NCI-H524 (cell line): ENCODE data around the gene CHSY3.
A peak's percentile ranks its signal among the peaks of the same experiment; 100 is the strongest.

Experiments used
- DNase-seq, 2 experiments: peaks; one replicate each; lab custom pipeline; 2025; lab: John Stamatoyannopoulos, UW

The CHSY3 gene

DNA sequence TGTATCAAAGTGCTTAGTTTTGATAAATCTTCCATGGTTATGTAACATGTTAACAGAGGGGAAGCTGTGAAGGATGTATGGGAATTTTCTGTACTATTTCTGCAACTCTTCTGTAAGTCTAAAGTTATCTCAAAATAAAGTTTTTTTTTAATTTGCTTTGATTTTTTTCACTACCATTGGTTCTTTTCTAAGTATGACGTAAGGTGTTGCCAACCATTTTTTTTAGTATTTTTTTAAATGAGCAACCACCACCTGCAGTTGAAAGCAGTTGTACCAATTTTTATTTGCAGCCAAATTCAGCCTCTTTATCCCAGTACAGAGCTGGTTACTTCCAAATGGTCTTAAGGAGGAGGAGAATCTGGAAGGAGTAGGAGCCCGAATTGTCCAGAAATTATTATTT lies 192.2 kb downstream of the CHSY3 start:
- no peak for DNase-seq

DNA sequence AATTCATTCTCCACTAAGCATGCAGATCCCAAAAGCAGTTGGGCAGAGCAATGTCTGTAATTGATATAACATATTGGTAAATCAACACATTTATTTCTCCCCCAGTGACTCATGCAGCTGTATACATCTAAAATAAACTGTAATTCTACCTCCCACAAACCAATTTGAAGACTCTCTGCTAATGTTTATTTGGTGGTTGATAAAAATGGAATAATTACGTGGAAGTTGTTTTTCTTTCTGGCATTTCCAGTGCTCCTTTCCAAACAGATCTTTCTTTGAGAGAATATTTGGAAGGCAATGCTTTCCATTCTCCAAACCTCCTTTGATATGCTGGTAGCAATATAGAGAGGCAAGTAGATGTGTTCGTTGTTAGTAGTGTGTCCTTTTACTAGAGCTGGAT lies 194.7 kb downstream of the CHSY3 start:
- DNase-seq = no peak

DNA sequence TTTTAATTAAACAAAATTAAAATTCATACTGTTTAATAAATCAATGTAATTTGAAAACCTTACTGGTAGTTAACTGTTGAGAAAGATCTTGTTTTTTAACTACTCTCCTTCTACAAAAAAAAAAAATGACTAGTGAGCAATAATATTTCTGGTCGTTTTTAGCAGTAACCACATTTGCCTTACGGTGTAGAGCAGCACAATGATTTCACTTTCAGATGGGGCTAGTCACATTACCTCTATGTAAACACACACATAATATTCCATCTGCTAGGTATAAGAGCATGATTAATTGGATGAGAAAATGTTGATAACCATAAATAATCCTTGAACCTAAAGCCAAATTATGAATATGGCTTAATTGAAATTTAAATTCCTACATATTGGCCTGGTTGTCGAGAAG lies 198.1 kb downstream of the CHSY3 start:
- DNase-seq = no peak

DNA sequence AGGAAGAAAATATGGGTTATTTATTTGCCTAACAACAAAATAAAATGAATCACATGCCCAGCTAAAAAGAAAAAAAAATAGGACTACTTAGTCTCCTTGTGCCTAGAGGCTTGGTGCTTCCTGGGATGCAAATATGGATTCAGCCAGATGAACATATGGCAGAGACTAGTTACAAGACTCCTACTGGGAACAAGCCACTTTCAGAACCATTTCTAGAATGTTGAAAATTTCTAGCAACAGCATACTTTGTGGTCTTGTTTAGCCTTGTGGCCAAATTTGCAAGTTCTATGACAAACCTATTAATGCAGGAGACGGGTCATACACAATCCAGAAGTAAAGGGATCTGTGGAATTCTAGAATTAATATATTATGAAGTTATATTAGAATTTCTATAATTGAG lies 198.7 kb downstream of the CHSY3 start:
- DNase-seq = no peak

DNA sequence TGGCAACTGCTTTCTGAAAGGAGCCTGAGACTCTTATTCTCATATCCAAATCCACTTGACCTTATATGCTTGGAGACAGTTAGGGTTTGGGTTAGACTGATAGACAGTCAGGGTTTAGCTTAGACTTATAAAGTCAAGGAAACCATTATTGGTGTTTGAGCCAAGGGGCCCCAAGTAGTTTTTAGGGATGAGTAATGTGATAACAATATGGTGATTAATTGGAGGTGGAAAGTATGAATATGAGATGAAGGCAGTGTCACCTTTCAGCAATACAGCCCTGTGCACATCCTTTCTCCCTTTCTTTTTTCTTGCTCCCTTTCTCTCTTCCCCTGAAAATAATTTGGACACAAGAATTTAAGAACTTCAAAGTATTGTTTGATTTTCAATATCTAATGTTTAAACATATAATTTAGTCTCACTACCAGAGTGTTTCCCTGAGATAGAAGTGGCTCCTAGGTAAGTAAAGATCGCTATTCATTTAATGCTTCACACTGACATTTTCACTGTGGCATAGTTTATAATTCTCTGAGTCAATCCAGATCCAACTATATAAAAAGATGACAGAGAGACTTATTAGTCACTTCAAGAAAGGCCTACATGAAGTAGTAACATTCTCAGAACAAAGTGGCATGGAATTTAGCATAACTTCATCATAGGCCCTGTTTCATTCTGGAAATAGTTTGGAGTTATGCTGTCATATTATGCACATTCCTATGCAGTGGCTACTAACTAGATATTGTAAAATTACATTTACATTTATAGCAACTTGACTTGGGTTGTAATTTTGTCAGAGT lies 200.8 kb downstream of the CHSY3 start:
- DNase-seq = no peak

DNA sequence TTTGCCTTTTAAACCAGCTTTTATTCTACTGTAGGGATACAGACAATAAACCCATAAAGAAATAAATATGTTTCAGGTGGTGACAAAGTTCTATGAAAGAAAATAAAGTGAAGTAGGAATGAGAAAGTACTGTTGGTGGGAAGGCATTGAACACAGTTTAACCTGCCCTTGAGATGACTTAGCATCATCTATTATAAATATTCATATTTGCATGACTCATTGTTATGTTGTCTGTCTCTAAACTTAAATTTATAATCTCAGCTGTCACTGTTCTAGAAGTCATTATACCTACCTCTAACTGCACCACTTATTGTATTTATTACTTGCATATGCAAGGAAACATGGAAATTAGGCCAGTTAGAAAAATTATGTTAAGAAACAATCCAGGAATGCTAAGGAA lies 202.2 kb downstream of the CHSY3 start:
- no peak for DNase-seq

DNA sequence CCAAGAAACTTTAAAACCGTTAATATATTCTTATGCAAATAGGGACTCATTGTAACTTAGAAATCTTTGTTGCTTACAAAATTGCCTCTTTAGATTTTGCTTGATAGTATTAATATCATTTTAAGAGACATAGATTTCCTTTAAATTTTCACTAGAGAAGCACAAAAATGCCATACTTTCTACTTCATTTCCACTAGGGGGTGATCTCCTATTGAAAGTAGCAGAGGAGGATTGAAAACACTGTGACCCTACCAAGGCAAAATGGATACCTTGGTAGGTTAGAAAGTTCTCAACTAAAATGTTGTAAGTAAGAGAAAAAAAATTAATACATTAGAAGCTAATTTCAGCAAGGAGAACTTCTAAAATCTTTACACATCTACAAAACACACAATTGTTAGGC lies 204.9 kb downstream of the CHSY3 start:
- DNase-seq = peak in 1 of 2 experiments; percentile 25

DNA sequence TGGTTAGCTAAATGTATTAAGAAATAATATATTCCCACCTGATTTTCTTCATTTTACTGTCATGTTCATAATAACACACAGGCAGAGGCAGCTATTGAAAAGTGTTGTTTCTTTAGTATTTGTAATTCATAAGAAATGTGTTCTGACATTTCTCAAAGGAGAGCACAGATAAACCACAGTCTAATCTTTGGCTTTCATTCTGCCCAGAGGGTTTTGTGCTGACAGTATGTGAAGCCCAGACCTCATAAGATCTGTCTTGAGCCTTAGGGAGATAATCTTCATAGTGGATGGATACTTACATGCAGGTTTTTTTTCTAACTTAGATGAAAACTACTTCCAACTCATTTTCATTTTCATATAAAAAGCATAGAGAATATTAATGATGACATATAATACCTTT lies 206.1 kb downstream of the CHSY3 start:
- no peak for DNase-seq

DNA sequence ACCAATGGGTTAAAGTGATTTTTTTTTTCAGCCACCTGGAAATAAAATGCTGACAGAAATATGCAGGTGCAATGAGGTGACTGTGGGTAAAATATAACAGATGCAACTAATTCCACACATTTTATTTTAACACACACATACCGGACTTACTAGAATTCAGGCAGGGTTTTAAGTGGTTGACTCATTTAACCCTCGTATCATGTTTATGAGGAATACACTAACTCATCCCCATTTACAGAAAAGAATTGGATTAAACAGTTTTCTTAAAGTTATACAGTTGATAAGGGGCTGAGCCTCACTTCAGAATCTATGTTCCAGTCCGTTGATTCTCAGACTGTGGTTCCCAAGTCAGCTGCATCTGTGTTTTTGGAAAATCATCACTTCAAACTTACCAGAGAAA lies 207.5 kb downstream of the CHSY3 start:
- DNase-seq = no peak

DNA sequence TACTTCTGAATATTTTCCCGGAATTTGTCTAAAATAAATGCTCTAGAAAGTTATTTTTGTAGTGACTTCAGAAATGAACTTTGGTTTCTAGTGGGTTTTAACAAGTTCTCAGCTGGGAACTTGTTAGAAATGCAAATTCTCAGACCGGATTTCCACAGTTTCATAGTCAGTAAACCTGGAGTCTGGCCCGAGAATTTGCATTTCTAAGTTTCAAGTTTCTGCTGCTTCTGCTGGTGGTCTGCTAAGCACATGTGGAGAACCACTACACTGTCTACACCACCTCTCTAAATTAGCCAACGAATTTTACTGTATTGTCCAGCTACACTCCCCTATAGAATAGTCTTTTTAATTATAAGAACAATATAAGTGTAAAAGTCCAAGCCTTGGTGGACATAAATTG lies 208.0 kb downstream of the CHSY3 start:
- no peak for DNase-seq

DNA sequence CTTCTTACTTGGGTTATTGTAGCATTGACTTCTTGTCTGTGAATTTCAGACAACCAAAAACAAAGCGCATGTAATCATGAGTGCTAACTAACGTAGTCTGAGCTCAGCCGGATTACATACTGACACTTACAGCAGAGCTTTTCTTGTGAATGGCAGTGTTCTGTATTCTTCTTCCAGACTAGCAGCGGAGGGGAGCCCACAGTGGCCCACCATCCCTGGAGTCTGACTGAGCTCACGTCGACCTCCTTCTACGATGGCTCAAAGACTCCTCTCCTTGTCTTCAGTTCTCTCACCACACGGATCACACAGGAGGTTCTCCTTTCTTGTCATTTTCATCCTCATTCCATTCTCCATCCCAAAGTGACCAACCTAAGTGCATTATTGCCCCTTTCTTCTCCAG lies 211.4 kb downstream of the CHSY3 start:
- DNase-seq = no peak

DNA sequence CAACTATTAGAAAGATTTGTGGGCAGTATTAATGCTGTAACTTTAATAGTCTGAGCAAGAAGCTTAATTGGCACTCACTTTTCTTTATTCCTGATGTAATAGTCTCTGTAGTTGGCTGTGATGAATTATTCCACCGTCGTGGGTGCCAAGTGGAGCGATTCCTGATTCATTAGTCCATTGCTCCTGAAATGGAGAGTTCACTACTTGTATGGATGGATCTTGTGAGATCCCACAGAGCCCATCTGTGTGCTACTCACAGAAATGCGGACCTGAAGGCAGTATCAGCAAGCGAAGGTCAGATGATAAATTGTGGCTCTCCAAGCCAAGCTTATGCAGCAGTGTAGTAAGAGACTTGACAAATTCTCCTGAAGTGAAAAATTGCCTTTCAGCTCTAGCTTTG lies 212.2 kb downstream of the CHSY3 start:
- no peak for DNase-seq

DNA sequence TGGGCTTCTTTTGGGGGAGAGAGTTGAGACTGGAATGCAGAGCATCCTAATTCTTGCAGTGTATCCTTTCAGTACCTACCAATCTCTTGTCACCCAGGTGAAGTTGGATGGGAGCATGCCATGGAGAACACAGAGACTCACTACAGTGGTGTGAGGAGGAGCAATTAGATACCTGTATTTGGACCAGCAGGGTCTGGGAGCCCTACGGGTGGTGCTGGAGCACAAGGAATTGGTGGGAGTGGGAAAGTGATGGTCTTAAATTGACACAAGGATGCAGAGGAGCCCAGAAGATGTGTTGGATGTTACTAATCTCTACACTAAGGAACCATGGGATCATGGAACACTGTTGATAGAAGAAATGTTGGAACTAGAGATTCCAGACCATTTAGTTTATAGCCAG lies 212.7 kb downstream of the CHSY3 start:
- no peak for DNase-seq

DNA sequence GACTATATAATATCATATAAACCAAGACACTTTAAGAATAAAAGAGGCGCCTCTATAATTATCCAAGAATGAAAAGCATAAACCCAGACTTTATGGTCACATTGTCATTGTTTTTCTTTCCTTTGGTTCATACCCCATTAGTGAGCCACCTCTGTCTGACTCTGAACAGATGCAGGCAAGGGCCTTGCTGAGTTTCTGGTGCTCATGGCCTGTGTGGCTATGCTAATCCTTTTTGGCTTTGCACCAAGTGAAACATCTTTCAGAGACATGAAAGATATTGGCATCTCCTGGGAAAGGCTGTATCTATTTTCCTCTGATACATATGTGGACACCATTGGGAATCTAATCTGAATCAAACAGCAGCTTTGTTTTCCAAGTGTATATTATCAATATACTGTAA lies 222.5 kb downstream of the CHSY3 start:
- DNase-seq = peak in 1 of 2 experiments; percentile 9

DNA sequence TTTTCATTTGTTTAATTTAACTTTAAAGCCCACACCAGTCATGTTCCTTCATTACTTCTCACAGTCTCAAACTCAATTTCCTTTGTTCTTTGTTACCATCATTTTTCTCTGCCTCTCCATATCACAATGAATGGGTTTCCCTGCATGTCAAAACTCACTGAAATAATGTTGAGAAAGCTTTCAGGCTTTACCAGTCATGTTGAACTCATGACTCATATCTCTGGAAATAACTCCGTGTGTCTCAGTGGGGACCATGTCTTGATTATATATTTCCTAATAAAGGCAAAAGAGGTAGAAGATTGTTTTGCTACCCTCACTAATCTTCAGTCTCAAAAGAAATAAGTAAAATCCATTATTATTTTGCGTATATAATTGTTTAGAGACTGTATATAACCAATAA lies 231.2 kb downstream of the CHSY3 start:
- DNase-seq = no peak

DNA sequence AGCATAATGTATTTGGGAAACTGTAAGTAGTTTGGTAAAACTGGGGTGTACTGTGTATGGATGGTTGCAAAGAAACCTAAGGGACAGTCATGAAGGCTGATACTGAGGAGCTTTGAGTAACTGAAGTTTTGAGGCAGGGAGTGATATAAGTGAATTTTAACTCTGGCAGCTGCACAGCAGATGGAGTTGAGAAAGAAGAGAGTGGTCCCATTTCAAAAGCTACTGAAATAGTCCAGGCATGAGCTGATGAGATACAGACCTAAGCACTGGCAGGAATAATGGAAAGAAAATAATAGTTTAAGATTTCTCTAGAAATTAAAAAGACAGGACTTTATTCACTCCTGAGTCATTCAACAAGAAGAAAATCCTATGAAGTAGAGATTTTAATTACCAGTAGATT lies 232.0 kb downstream of the CHSY3 start:
- no peak for DNase-seq

DNA sequence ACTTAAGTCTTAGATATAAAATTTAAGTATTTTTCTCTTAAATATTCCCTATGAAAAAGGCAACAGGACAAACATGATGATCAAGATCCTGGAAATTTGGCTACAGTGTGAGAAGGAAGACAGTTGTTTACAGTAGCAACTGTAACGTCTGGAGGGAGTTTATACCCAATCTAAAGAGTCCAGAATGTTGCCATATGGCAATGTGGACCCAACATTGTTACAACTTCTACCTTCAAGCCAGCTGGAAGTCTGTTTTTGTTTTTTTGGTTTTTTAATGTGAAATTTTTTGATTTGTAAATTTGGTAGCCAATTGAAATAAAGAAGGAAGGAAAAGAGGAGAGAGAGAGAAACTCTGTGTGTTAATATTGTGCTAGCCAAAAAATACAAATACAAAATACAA lies 233.4 kb downstream of the CHSY3 start:
- no peak for DNase-seq

DNA sequence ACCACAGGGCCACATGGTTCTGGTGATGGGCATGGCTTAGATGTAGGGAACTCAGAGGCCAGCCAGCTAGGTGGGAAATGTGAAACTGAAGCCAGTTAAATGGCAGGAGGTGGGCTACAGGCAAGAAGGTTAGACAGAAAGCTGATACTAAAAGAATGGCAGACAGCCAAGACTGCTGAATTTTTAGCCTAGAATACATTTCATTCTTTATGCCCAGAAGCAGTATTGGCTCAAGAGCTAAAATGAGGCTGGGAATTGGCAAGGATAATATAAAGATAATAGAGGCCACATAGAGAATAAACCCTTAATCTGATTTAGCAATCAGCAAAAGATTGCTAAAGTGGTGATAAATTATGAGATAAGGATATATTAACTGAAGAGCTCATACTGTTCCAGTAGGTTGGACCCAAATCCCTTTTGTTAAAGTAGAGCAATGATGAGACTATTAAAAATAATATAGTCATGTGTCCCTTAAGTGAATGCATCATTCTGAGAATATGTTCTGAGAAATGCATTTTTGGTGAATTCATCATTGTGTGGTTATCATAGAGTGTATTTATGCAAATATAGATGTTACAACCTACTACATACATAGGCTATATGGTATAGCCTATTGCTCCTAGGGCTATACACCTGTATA lies 234.3 kb downstream of the CHSY3 start:
- no peak for DNase-seq

DNA sequence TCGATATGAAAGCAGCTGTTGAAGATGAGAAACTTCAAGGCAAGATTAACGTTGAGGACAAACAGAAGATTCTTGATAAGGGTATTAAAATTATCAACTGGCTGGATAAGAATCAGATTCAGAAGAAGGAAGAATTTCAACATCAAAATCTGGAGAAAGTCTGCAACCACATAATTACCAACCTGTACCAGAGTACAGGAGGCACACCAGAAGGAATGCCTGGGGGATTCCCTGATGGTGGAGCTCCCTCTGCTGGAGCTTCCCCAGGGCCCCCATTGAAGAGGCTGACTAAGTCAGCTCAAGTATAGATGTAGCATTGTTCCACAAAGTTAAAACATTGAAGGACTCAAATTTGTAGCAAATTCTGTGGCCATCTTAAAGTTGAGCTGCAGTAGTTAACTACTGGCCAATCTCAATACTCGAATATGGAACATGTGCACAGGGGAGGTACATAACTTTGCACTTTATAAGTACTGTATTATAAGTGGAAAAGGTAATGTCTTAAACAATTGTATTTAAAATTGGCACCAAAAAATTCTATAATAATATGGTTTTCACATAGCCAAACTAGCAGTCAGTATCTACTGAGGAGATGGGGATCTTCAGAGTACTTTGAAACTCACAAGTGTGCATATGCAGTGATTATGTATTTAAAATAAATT lies 237.5 kb downstream of the CHSY3 start:
- peak in 1 of 2 experiments; percentile 13 for DNase-seq

DNA sequence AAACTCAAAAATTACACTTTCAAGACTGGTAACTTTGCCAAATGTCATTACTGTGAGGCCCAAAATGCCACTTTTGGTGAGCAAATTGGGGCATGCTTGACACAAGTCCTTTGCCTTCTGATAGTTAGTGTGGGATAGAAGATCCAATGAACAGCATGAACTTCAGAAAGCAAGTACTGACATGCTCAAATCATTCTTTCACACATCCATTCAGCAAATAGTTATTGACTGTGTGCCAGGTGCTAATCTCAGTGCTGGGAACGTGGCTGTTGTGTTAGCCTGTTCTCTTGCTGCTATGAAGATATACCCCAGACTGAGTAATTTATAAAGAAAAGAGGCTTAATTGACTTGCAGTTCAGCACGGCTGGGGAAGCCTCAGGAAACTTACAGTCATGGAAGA lies 247.0 kb downstream of the CHSY3 start:
- DNase-seq = no peak

DNA sequence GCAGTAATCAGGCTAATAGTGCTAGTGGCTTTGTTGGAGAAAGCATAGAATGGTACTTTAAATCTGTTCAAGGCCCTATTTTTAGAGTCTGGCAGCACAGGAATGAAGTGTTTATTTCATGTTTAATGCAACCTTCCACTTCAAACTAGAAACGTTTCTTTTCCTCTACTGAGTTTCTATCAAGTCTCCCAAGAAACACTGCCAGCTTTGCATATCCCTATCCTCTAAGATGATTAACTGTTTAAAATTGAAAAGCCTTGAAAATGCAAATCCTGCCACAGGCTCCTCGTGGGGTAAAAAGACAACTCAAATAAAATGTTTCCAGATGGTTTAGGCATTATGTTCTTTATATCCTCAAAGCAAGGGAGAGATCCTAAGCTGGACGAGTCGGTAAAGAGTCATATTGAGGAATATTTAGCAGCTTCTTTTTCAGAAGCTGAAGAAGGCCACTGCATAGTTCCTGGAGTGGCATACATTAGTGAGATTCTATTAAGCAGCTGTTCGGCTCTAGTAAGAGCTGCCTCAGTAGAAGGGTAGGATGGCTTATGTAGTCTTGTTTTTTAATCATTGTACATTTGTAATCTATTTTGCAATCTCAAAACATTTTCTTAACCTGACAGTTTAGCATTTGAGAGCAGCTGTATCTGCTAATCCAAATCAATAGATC lies 251.2 kb downstream of the CHSY3 start:
- peak in 1 of 2 experiments; percentile 53 for DNase-seq

DNA sequence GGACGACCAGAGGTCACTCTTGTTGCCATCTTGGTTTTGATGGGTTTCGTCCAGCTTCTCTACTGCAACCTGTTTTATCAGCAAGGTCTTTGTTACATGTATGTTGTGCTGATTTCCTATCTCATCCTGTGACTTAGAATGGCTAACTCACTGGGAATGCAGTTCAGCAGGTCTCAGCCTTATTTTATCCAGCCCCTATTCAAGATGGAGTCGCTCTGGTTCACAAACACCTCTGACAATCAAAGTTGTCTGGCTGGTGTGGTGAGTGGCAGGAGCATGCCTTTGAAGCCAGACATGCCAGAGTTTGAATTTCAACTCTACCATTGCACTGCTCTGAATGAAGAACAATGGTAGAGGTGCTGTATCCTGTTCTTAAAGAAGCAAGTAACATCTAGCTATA lies 253.8 kb downstream of the CHSY3 start:
- DNase-seq = no peak

DNA sequence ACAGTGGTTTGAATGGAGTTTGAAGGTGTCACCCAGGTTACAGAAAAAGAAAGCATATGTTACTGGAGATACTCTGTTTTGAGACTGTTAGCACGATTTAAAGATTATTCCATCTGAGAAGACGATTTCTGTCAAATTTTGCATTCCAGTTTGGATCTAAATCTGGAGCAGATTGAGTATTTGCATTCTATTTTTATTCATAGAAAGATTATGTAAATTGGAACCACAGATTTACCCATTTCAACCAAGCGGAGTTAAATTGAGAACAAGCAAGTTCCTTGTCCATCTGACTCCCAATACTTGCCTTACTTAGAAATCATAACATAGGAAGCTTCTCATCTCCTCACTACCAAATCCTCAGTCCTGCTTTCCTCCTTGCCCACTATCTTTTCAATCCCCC lies 255.7 kb downstream of the CHSY3 start:
- no peak for DNase-seq
